Stimulated activated CD8-positive, alpha-beta memory T cell treated with anti-CD3 and anti-CD28 coated beads, Interleukin-15, amount 100 ng/mL, for 4 hours (primary cell): ENCODE measurements around the gene RTL3.
"Not testable (repeated sequence)": the region's sequence is repeated elsewhere in the genome, so short reads cannot be mapped to it uniquely, and the experiment has no call there.

Experiments
- DNase-seq, 2 donors: peaks; one replicate each; pipeline ENCODE4 v3.0.0-alpha.2; 2020; ENCODE audit warnings: low read depth in 2 of 2

Gene RTL3

GRCh38 chrX:78658845-78659744, at the start of gene RTL3:
Gene RTL3 (minus strand): TSS chrX:78659328. CDS start chrX:78658420, 908 bp downstream.
- DNase-seq, result no peak

- no peak for DNase-seq
These were observed 49.7 kb upstream of the RTL3 start for GRCh38 chrX:78708816-78709215.

GRCh38 chrX:78708262-78708661, 49.1 kb upstream of the RTL3 start:
- DNase-seq, result no peak

- no peak for DNase-seq
These were observed 46.9 kb upstream of the RTL3 start for GRCh38 chrX:78706071-78706470.

- DNase-seq, result no peak
These were observed 34.4 kb upstream of the RTL3 start for GRCh38 chrX:78693536-78693935.

- no peak for DNase-seq
These were observed 33.9 kb upstream of the RTL3 start for GRCh38 chrX:78693012-78693411.

- DNase-seq, result no peak
These were observed 28.5 kb upstream of the RTL3 start for GRCh38 chrX:78687586-78687985.

- DNase-seq, result no peak
These were observed 14.1 kb upstream of the RTL3 start for GRCh38 chrX:78673246-78673645.

GRCh38 chrX:78665342-78665741, 6.2 kb upstream of the RTL3 start:
- no peak for DNase-seq

- no peak for DNase-seq
These were observed 2.7 kb upstream of the RTL3 start for GRCh38 chrX:78661836-78662235.

GRCh38 chrX:78659955-78660354, 827 bp upstream of the RTL3 start:
- no peak for DNase-seq

- DNase-seq, result no peak
These were observed 714 bp downstream of the RTL3 start for GRCh38 chrX:78658414-78658813.

- no peak for DNase-seq
These were observed 3.5 kb downstream of the RTL3 start for GRCh38 chrX:78655642-78656041.

- DNase-seq, result no peak
These were observed 5.9 kb downstream of the RTL3 start for GRCh38 chrX:78653118-78653822.

- DNase-seq, result no peak
These were observed 8.2 kb downstream of the RTL3 start for GRCh38 chrX:78650906-78651437.

- DNase-seq, result no peak
These were observed 15.3 kb downstream of the RTL3 start for GRCh38 chrX:78643874-78644273.

GRCh38 chrX:78643096-78643495, 16.0 kb downstream of the RTL3 start:
- no peak for DNase-seq

GRCh38 chrX:78636096-78636495, 23.0 kb downstream of the RTL3 start:
- not testable (repeated sequence) for DNase-seq

- no peak for DNase-seq
These were observed 33.9 kb downstream of the RTL3 start for GRCh38 chrX:78624962-78625909.

- no peak for DNase-seq
These were observed 34.7 kb downstream of the RTL3 start for GRCh38 chrX:78624426-78624825.

GRCh38 chrX:78622831-78623230, 36.3 kb downstream of the RTL3 start:
- no peak for DNase-seq

GRCh38 chrX:78619834-78620233, 39.3 kb downstream of the RTL3 start:
- no peak for DNase-seq
